Endothelial cell of umbilical vein (primary cell): Measurements from ENCODE around the gene MTF2. TPM values are rescaled to one million over a fixed set of nuclear protein-coding genes. Genes with fewer than 3 reads are reported as not detected.

Experiments used
- BruUV-seq: library from RNA; stranded (reverse); fragments of 400-500 nt; replicated peaks from 2 replicates; lab custom pipeline; 2021; lab: Mats Ljungman, UMichigan
- CTCF ChIA-PET: fragments of 300-600, 350-600 bp; sonication (Branson Sonifier 250); formaldehyde crosslinking; loops from one replicate; lab custom pipeline; 2021; ENCODE audit warnings: antibody characterized with exemption, inconsistent platforms; lab: Charles Lee
- POLR2A ChIA-PET: fragments of 300-600, 350-600 bp; sonication (Branson Sonifier 250); formaldehyde crosslinking; loops from one replicate; lab custom pipeline; 2021; ENCODE audit warnings: antibody characterized with exemption, inconsistent platforms; lab: Charles Lee
- DNase-seq: peaks from one replicate; pipeline ENCODE4 v3.0.0-alpha.2; 2011; ENCODE audit warnings: low read depth, low spot score
- FAIRE-seq: peaks from 2 replicates; lab custom pipeline; 2011; peaks lifted over from hg19 to GRCh38; lab: Jason Lieb, UNC
- H2AFZ ChIP-seq: 2 replicates; pipeline ENCODE4 v1.6.0; 2012; ENCODE audit warnings: low read depth, low read length, control low read depth, inconsistent platforms
- H3K27ac ChIP-seq: 2 replicates; pipeline ENCODE4 v1.5.1; 2011; ENCODE audit warnings: low read depth, mild to moderate bottlenecking, control low read depth, low read length, moderate library complexity; ENCODE audit not compliant: insufficient read depth
- H3K27me3 ChIP-seq, 2 experiments: 2 replicates each; pipeline versions ENCODE4 v1.6.0 to v1.6.1; 2011; ENCODE audit warnings: low read length in 2 of 2, mixed read lengths in 1 of 2; ENCODE audit not compliant: control insufficient read depth in 2 of 2, insufficient read depth in 2 of 2
- H3K36me3 ChIP-seq, 2 experiments: 2 replicates in 1 of 2; 3 replicates in 1 of 2; pipeline ENCODE4 v1.5.1; 2011; ENCODE audit warnings: low read length in 2 of 2, mild to moderate bottlenecking in 1 of 2, moderate library complexity in 1 of 2; ENCODE audit not compliant: control insufficient read depth in 2 of 2, insufficient read depth in 2 of 2; ENCODE audit errors: extremely low read depth in 1 of 2
- H3K4me1 ChIP-seq: 3 replicates; pipeline ENCODE4 v1.5.1; 2011; ENCODE audit warnings: mild to moderate bottlenecking, low read length; ENCODE audit not compliant: control insufficient read depth, insufficient read depth; ENCODE audit errors: extremely low read depth
- H3K4me2 ChIP-seq: 2 replicates; pipeline ENCODE4 v1.6.1; 2011; ENCODE audit warnings: low read length, control low read depth, mixed read lengths; ENCODE audit not compliant: insufficient read depth
- H3K4me3 ChIP-seq, 3 experiments: fragments of 200-600 bp in 1 of 3; sonication (generic), shearing (Covaris generic) in 1 of 3; replicated peaks in 1 of 3; 2 replicates each; pipeline ENCODE4 v1.5.1; 2011 to 2016; ENCODE audit warnings: control low read depth in 3 of 3, low read length in 3 of 3, mild to moderate bottlenecking in 2 of 3, inconsistent platforms in 1 of 3, low read depth in 1 of 3, moderate library complexity in 1 of 3; ENCODE audit not compliant: insufficient read depth in 1 of 3
- H3K79me2 ChIP-seq: 2 replicates; pipeline ENCODE4 v1.6.0; 2012; ENCODE audit warnings: low read length, inconsistent platforms; ENCODE audit not compliant: control insufficient read depth, insufficient read depth
- H3K9ac ChIP-seq: replicated peaks from 2 replicates; pipeline ENCODE3; 2011; ENCODE audit warnings: low read length, control low read depth; ENCODE audit not compliant: insufficient read depth; ENCODE audit errors: extremely low read depth
- H3K9me1 ChIP-seq: replicated peaks from 3 replicates; pipeline ENCODE4 v1.6.0; 2011; ENCODE audit warnings: mild to moderate bottlenecking, low read length; ENCODE audit not compliant: control insufficient read depth, insufficient read depth; ENCODE audit errors: extremely low read depth
- H3K9me3 ChIP-seq: replicated peaks from 2 replicates; pipeline ENCODE4 v1.5.1; 2012; ENCODE audit warnings: low read length, inconsistent platforms; ENCODE audit not compliant: control insufficient read depth, insufficient read depth
- H4K20me1 ChIP-seq: replicated peaks from 2 replicates; pipeline ENCODE3; 2011; ENCODE audit warnings: mild to moderate bottlenecking, low read length; ENCODE audit not compliant: control insufficient read depth, insufficient read depth; ENCODE audit errors: extremely low read depth
- EZH2 ChIP-seq: IDR thresholded peaks from 2 replicates; pipeline ENCODE4 v1.6.1; 2012; ENCODE audit warnings: borderline replicate concordance, low read depth, mild to moderate bottlenecking, moderate library complexity, low read length, inconsistent platforms; ENCODE audit not compliant: severe bottlenecking
- FOS ChIP-seq: IDR thresholded peaks from 2 replicates; pipeline ENCODE4 v1.6.1; 2011; ENCODE audit warnings: mild to moderate bottlenecking, low read length, moderate library complexity, borderline replicate concordance; ENCODE audit not compliant: insufficient read depth
- GATA2 ChIP-seq: IDR thresholded peaks from 2 replicates; pipeline ENCODE4 v1.7.0; 2011; ENCODE audit warnings: low read depth, mild to moderate bottlenecking, moderate library complexity, mixed read lengths, low read length; ENCODE audit not compliant: insufficient read length, insufficient read depth
- JUN ChIP-seq: IDR thresholded peaks from 2 replicates; pipeline ENCODE4 v1.6.1; 2011; ENCODE audit warnings: borderline replicate concordance, low read depth; ENCODE audit not compliant: insufficient read length, insufficient read depth
- MAX ChIP-seq: IDR thresholded peaks from 2 replicates; pipeline ENCODE4 v1.6.1; 2011; ENCODE audit not compliant: insufficient read depth, insufficient read length
- MYC ChIP-seq: IDR thresholded peaks from one replicate; pipeline ENCODE4 v1.6.1; 2011; ENCODE audit warnings: mild to moderate bottlenecking, low read depth, low read length
- POLR2A ChIP-seq: IDR thresholded peaks from 2 replicates; pipeline ENCODE4 v1.6.1; 2012; ENCODE audit warnings: low read depth, mild to moderate bottlenecking, control low read depth, low read length
- POLR2AphosphoS5 ChIP-seq: IDR thresholded peaks from 2 replicates; pipeline ENCODE4 v1.6.1; 2012; ENCODE audit warnings: low read depth, mild to moderate bottlenecking, control low read depth, low read length, moderate library complexity; ENCODE audit not compliant: insufficient read depth
- dilution Hi-C: fragments of 300-500 bp; cut with MboI; formaldehyde crosslinking; loops from one replicate; pipeline ENCODE4 v1.15.0; 2019; ENCODE audit warnings: low sequenced_read_pairs; ENCODE audit not compliant: extremely low pct_ligation_motif_present
- intact Hi-C: fragments of 100-400 bp; cut with micrococcal nuclease; formaldehyde crosslinking; loops from one replicate; pipeline ENCODE4 v1.10.0; 2022
- polyA plus RNA-seq, 4 experiments: library from polyadenylated mRNA; depleted of rRNA in 3 of 4; stranded (reverse) in 3 of 4; unstranded in 1 of 4; fragments of >200 nt; gene quantifications; 2 replicates each; pipeline versions ENCODE4 v1.2.1 to v1.2.3, GENCODE V29; 2011 to 2012; ENCODE audit warnings: missing spikeins in 1 of 4
- total RNA-seq: library from RNA; stranded (reverse); gene quantifications from 2 replicates; pipeline ENCODE4 v1.2.3, GENCODE V29; 2021
- TF ChIP-seq, protein P1 (sequence below), 2 donors: IDR thresholded peaks; 1 replicate in 1 of 2; 2 replicates in 1 of 2; pipeline ENCODE4 v1.5.1; 2011; ENCODE audit warnings: low read length in 2 of 2, mild to moderate bottlenecking in 2 of 2, moderate library complexity in 2 of 2, control low read depth in 1 of 2, inconsistent platforms in 1 of 2, low read depth in 1 of 2; ENCODE audit not compliant: insufficient read depth in 1 of 2; ENCODE audit errors: extremely low read depth in 1 of 2

The MTF2 gene
- total and polyA plus RNA-seq, 2 donors (not counting 3 experiments of a cell fraction or from before 2014, with no cell fraction given): 20.1 to 40.5 TPM

- TF ChIP-seq MAX: no peak
- no peak for TF ChIP-seq GATA2
- TF ChIP-seq EZH2: no peak
- DNase-seq (no peak), FAIRE-seq (no peak)
- H3K27ac ChIP-seq: no peak overlapping the region
- ChIA-PET POLR2A (no interaction called here), CTCF (no interaction called here)
- no peak overlapping the region for H3K4me3 ChIP-seq
- no peak overlapping the region for H3K9ac ChIP-seq
- H3K36me3 ChIP-seq: peaks cover 5 to 8% of the 10 kb centered on the region in 2 experiments
- H3K79me2 ChIP-seq: no peaks in the 10 kb centered on the region
- no peaks in the 10 kb centered on the region for H3K4me1 ChIP-seq
- no peaks in the 10 kb centered on the region for H4K20me1 ChIP-seq
- intact Hi-C loops: no loop called here
- H2AFZ ChIP-seq: no peak overlapping the region
- H3K9me3 ChIP-seq: no peaks in the 10 kb centered on the region
- dilution Hi-C loops: no loop called here
- no peaks in the 10 kb centered on the region for H3K9me1 ChIP-seq
- no peaks in the 10 kb centered on the region for H3K27me3 ChIP-seq
- no peak overlapping the region for H3K4me2 ChIP-seq
- no TSS peak for BruUV-seq
Observed at GRCh38 chr1:93136445-93136844, 57.4 kb downstream of the MTF2 start.

GRCh38 chr1:93137604-93138292 lies 58.7 kb downstream of the MTF2 start:
- H4K20me1 ChIP-seq: no peaks in the 10 kb centered on the region
- no peak for TF ChIP-seq MAX
- no peak for TF ChIP-seq MYC
- TF ChIP-seq, protein P1, sequence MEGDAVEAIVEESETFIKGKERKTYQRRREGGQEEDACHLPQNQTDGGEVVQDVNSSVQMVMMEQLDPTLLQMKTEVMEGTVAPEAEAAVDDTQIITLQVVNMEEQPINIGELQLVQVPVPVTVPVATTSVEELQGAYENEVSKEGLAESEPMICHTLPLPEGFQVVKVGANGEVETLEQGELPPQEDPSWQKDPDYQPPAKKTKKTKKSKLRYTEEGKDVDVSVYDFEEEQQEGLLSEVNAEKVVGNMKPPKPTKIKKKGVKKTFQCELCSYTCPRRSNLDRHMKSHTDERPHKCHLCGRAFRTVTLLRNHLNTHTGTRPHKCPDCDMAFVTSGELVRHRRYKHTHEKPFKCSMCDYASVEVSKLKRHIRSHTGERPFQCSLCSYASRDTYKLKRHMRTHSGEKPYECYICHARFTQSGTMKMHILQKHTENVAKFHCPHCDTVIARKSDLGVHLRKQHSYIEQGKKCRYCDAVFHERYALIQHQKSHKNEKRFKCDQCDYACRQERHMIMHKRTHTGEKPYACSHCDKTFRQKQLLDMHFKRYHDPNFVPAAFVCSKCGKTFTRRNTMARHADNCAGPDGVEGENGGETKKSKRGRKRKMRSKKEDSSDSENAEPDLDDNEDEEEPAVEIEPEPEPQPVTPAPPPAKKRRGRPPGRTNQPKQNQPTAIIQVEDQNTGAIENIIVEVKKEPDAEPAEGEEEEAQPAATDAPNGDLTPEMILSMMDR (IDR thresholded peaks at IDR 0.05; ENCODE audit: extremely low read depth in 1 of 2, insufficient read depth in 1 of 2, low read depth in 1 of 2, low read length in 2 of 2): no peak
- TF ChIP-seq EZH2: no peak
- no peak for TF ChIP-seq GATA2
- TF ChIP-seq POLR2A: no peak
- no peak for TF ChIP-seq POLR2AphosphoS5
- TF ChIP-seq JUN: no peak
- TF ChIP-seq FOS: no peak
- no peaks in the 10 kb centered on the region for H3K79me2 ChIP-seq
- no peak overlapping the region for H3K9ac ChIP-seq
- no peaks in the 10 kb centered on the region for H3K9me3 ChIP-seq
- H3K36me3 ChIP-seq: peaks cover 5 to 10% of the 10 kb centered on the region in 2 experiments
- DNase-seq (no peak), FAIRE-seq (no peak)
- no peak overlapping the region for H3K4me3 ChIP-seq
- H3K4me2 ChIP-seq: no peak overlapping the region
- no peak overlapping the region for H2AFZ ChIP-seq
- no peak overlapping the region for H3K27ac ChIP-seq
- H3K27me3 ChIP-seq: no peaks in the 10 kb centered on the region
- H3K4me1 ChIP-seq: no peaks in the 10 kb centered on the region
- ChIA-PET CTCF (interaction anchor here (1.1 to 1.4 kb wide), 2 partner anchors 17 to 41 kb away, joined by 3 to 4 read pairs; no protein-coding TSS in a partner anchor), POLR2A (no interaction called here)
- intact Hi-C loops: no loop called here
- no peaks in the 10 kb centered on the region for H3K9me1 ChIP-seq
- dilution Hi-C loops: no loop called here
- no TSS peak for BruUV-seq
